Stomach (tissue), 4 donors: Measurements from ENCODE around the gene OPN3.

ENCODE experiments used
- EP300 ChIP-seq: sonication (generic); formaldehyde crosslinking; IDR thresholded peaks from one replicate; pipeline ENCODE4 v1.6.1; 2017; ENCODE audit warnings: antibody characterized with exemption
- POLR2A ChIP-seq, 4 donors: fragments of 450-650 bp; IDR thresholded peaks; one replicate each; pipeline ENCODE4 v1.6.1; 2016; ENCODE audit warnings: antibody characterized with exemption in 4 of 4, control low read depth in 2 of 4, mild to moderate bottlenecking in 1 of 4, moderate library complexity in 1 of 4
- POLR2AphosphoS5 ChIP-seq, 3 donors: sonication (generic); formaldehyde crosslinking; IDR thresholded peaks; one replicate each; pipeline ENCODE4 v1.6.1; 2016; ENCODE audit warnings: antibody characterized with exemption in 3 of 3
- TF ChIP-seq, protein P1 (sequence below), 7 experiments: fragments of 450-650 bp in 4 of 7; fragments of 200-600 bp in 3 of 7; sonication (generic) in 3 of 7; IDR thresholded peaks; one replicate each; pipeline ENCODE4 v1.5.1; 2016 to 2019; ENCODE audit warnings: antibody characterized with exemption in 7 of 7, control low read depth in 2 of 7, mild to moderate bottlenecking in 1 of 7

DNA sequence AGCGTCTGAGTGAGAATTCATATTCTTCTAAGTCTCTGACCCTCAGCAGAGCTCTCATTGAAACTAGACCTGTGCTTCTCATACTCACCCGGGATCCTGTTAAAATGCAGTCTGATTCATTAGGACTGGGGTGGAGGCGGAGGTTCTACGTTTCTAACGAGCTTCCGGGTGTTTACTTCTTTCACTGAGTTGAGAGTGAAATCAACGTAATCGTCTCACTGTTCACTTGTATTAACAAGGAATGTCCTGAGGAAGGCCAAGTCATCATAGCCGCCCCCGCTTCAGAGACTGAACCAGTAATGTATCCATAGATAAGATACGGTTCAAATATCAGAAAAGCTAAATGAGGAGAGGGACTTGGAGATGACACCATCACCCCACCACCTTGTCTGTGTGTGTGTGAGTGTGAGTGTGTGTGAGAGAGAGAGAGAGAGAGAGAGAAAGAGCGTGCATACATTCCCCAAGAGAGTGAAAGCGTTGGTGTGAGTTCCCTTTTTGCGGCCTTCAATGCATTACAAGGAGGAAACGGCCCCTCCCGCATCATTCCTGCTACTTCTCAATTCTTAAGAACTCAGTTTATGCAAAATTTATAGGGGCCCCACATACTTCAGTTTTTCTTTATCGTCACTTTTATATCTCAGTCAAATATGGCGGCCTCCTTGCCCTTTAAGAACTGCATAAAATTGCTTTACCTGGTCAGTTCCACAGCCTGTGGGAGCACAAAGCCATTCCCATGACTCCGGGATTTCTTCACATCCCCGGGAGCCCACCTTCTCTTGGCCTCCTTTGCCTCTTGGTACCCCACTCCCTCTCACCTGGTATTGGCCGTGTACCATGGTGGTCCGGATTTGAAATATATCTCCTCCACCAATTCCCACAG, 88.2 kb downstream of the OPN3 start:
- TF ChIP-seq, protein P1, sequence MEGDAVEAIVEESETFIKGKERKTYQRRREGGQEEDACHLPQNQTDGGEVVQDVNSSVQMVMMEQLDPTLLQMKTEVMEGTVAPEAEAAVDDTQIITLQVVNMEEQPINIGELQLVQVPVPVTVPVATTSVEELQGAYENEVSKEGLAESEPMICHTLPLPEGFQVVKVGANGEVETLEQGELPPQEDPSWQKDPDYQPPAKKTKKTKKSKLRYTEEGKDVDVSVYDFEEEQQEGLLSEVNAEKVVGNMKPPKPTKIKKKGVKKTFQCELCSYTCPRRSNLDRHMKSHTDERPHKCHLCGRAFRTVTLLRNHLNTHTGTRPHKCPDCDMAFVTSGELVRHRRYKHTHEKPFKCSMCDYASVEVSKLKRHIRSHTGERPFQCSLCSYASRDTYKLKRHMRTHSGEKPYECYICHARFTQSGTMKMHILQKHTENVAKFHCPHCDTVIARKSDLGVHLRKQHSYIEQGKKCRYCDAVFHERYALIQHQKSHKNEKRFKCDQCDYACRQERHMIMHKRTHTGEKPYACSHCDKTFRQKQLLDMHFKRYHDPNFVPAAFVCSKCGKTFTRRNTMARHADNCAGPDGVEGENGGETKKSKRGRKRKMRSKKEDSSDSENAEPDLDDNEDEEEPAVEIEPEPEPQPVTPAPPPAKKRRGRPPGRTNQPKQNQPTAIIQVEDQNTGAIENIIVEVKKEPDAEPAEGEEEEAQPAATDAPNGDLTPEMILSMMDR (IDR thresholded peaks at IDR 0.05), result no peak
- no peak for TF ChIP-seq POLR2AphosphoS5 (IDR thresholded peaks at IDR 0.05)
- TF ChIP-seq EP300, result no peak
- TF ChIP-seq POLR2A (IDR thresholded peaks at IDR 0.05), result no peak
